IMR-90 (cell line): ENCODE data around the gene GRIK1. TPM values are rescaled to one million over a fixed set of nuclear protein-coding genes. Genes with fewer than 3 reads are reported as not detected.

Experiments used
- ATAC-seq: fragments of 200-7000 bp; cut with Tn5 transposase; 2 replicates; pipeline ENCODE4 v1.9.1; 2020; ENCODE audit warnings: low read depth, mild to moderate bottlenecking, moderate library complexity
- BruUV-seq: library from RNA; stranded (reverse); fragments of 400-500 nt; replicated peaks from 2 replicates; lab custom pipeline; 2021; lab: Mats Ljungman, UMichigan
- CTCF ChIA-PET: fragments of 300-600 bp; formaldehyde crosslinking; extraction: SDS; loops from one replicate; lab custom pipeline; 2021; ENCODE audit warnings: antibody characterized with exemption; lab: Yijun Ruan, JAX
- POLR2A ChIA-PET: fragments of 300-600 bp; sonication (Branson Sonifier 250); formaldehyde crosslinking; loops from one replicate; lab custom pipeline; 2022; ENCODE audit warnings: antibody characterized with exemption; ENCODE audit not compliant: unreplicated experiment; lab: Charles Lee
- DNase-seq: peaks from one replicate; pipeline ENCODE4 v3.0.0; 2013
- H2AFZ ChIP-seq: replicated peaks from 2 replicates; pipeline ENCODE3; 2013; ENCODE audit warnings: low read length, mild to moderate bottlenecking; ENCODE audit not compliant: poor library complexity
- H2AK5ac ChIP-seq: 2 replicates; pipeline ENCODE4 v1.6.1; 2013; ENCODE audit warnings: low read depth, low read length, inconsistent platforms
- H2AK9ac ChIP-seq: replicated peaks from 2 replicates; pipeline ENCODE3; 2013; ENCODE audit warnings: mild to moderate bottlenecking, low read depth, low read length, moderate library complexity; ENCODE audit not compliant: poor library complexity
- H2BK120ac ChIP-seq: 2 replicates; pipeline ENCODE4 v1.6.1; 2013; ENCODE audit warnings: low read depth, low read length, inconsistent platforms
- H2BK15ac ChIP-seq: 3 replicates; pipeline ENCODE4 v1.6.1; 2013; ENCODE audit warnings: low read depth, low read length, inconsistent platforms
- H2BK20ac ChIP-seq: 2 replicates; pipeline ENCODE4 v1.6.1; 2013; ENCODE audit warnings: low read depth, mild to moderate bottlenecking, inconsistent platforms, low read length, moderate library complexity
- H2BK5ac ChIP-seq: 2 replicates; pipeline ENCODE4 v1.6.1; 2013; ENCODE audit warnings: mild to moderate bottlenecking, low read depth, low read length, inconsistent platforms; ENCODE audit not compliant: poor library complexity, severe bottlenecking
- H3K14ac ChIP-seq: replicated peaks from 2 replicates; pipeline ENCODE4 v1.6.1; 2013; ENCODE audit warnings: low read depth, low read length, inconsistent platforms
- H3K18ac ChIP-seq: 2 replicates; pipeline ENCODE4 v1.6.1; 2013; ENCODE audit warnings: low read depth, low read length, control low read depth
- H3K23ac ChIP-seq: 2 replicates; pipeline ENCODE4 v1.6.1; 2013; ENCODE audit warnings: low read depth, low read length, inconsistent platforms
- H3K27ac ChIP-seq: 2 replicates; pipeline ENCODE4 v1.5.1; 2013; ENCODE audit warnings: mild to moderate bottlenecking, control low read depth, low read length; ENCODE audit not compliant: insufficient read depth
- H3K27me3 ChIP-seq: 2 replicates; pipeline ENCODE4 v1.6.1; 2013; ENCODE audit warnings: low read length; ENCODE audit not compliant: control insufficient read depth, insufficient read depth
- H3K36me3 ChIP-seq: 2 replicates; pipeline ENCODE4 v1.6.1; 2013; ENCODE audit warnings: low read length, mixed read lengths; ENCODE audit not compliant: control insufficient read depth, insufficient read depth
- H3K4ac ChIP-seq: 2 replicates; pipeline ENCODE4 v1.6.1; 2013; ENCODE audit warnings: low read depth, low read length, inconsistent platforms
- H3K4me1 ChIP-seq: 2 replicates; pipeline ENCODE4 v1.6.1; 2013; ENCODE audit warnings: low read length, mixed read lengths; ENCODE audit not compliant: control insufficient read depth, insufficient read depth
- H3K4me2 ChIP-seq: 2 replicates; pipeline ENCODE4 v1.6.1; 2013; ENCODE audit warnings: low read depth, mild to moderate bottlenecking, control low read depth, low read length, moderate library complexity
- H3K4me3 ChIP-seq: 2 replicates; pipeline ENCODE4 v1.5.1; 2013; ENCODE audit warnings: low read depth, mild to moderate bottlenecking, control low read depth, low read length, moderate library complexity; ENCODE audit not compliant: insufficient read depth
- H3K56ac ChIP-seq: 2 replicates; pipeline ENCODE4 v1.6.1; 2013; ENCODE audit warnings: low read length, inconsistent platforms; ENCODE audit not compliant: insufficient read depth; ENCODE audit errors: extremely low read depth
- H3K79me1 ChIP-seq, 2 experiments: 2 replicates each; pipeline ENCODE4 v1.6.1; 2013; ENCODE audit warnings: low read length in 2 of 2, inconsistent platforms in 1 of 2, low read depth in 1 of 2
- H3K9ac ChIP-seq: 2 replicates; pipeline ENCODE4 v1.6.1; 2013; ENCODE audit warnings: low read depth, low read length, control low read depth
- H3K9me1 ChIP-seq: 2 replicates; pipeline ENCODE4 v1.6.1; 2013; ENCODE audit warnings: low read length, inconsistent platforms; ENCODE audit not compliant: insufficient read depth
- H3K9me3 ChIP-seq: 2 replicates; pipeline ENCODE4 v1.6.1; 2013; ENCODE audit warnings: low read length; ENCODE audit not compliant: control insufficient read depth, insufficient read depth
- H4K20me1 ChIP-seq: 2 replicates; pipeline ENCODE4 v1.6.1; 2013; ENCODE audit warnings: low read length, inconsistent platforms; ENCODE audit not compliant: insufficient read depth
- H4K5ac ChIP-seq: 2 replicates; pipeline ENCODE4 v1.6.1; 2013; ENCODE audit warnings: mild to moderate bottlenecking, low read depth, low read length, control low read depth
- H4K8ac ChIP-seq, 2 experiments: 2 replicates each; pipeline ENCODE4 v1.6.1; 2013; ENCODE audit warnings: low read depth in 2 of 2, low read length in 2 of 2, control low read depth in 1 of 2, inconsistent platforms in 1 of 2
- H4K91ac ChIP-seq: 2 replicates; pipeline ENCODE4 v1.6.1; 2013; ENCODE audit warnings: low read depth, low read length, inconsistent platforms; ENCODE audit not compliant: insufficient read depth
- BHLHE40 ChIP-seq: fragments of 150-350 bp; IDR thresholded peaks from 2 replicates; pipeline ENCODE4 v1.6.1; 2016; ENCODE audit warnings: mild to moderate bottlenecking, low read depth, low read length
- CHD1 ChIP-seq: IDR thresholded peaks from 2 replicates; pipeline ENCODE4 v1.6.1; 2012; ENCODE audit warnings: low read depth, low read length, improper control_type of control experiment
- ELK1 ChIP-seq: fragments of 150-350 bp; IDR thresholded peaks from 2 replicates; pipeline ENCODE4 v1.6.1; 2016; ENCODE audit warnings: low read depth, mild to moderate bottlenecking, low read length, moderate library complexity, borderline replicate concordance
- FOS ChIP-seq: fragments of 150-350 bp; IDR thresholded peaks from 2 replicates; pipeline ENCODE4 v1.6.1; 2016; ENCODE audit warnings: low read depth, low read length
- MAFK ChIP-seq: IDR thresholded peaks from 2 replicates; pipeline ENCODE4 v1.6.1; 2012; ENCODE audit warnings: low read depth, low read length, improper control_type of control experiment
- MAZ ChIP-seq: IDR thresholded peaks from 2 replicates; pipeline ENCODE4 v1.6.1; 2012; ENCODE audit warnings: low read depth, mild to moderate bottlenecking, low read length, improper control_type of control experiment, moderate library complexity, borderline replicate concordance
- MXI1 ChIP-seq: IDR thresholded peaks from 2 replicates; pipeline ENCODE4 v1.6.1; 2012; ENCODE audit warnings: low read depth, mild to moderate bottlenecking, low read length, moderate library complexity, borderline replicate concordance
- NFE2L2 ChIP-seq: fragments of 150-350 bp; IDR thresholded peaks from 2 replicates; pipeline ENCODE4 v1.6.1; 2016; ENCODE audit warnings: low read depth, mild to moderate bottlenecking, low read length
- POLR2A ChIP-seq: IDR thresholded peaks from 2 replicates; pipeline ENCODE4 v1.6.1; 2012; ENCODE audit warnings: mild to moderate bottlenecking, low read depth, low read length
- RAD21 ChIP-seq: IDR thresholded peaks from 2 replicates; pipeline ENCODE4 v1.6.1; 2012; ENCODE audit warnings: low read length, improper control_type of control experiment
- RCOR1 ChIP-seq: IDR thresholded peaks from 2 replicates; pipeline ENCODE4 v1.6.1; 2012; ENCODE audit warnings: mild to moderate bottlenecking, low read length, improper control_type of control experiment; ENCODE audit not compliant: insufficient replicate concordance
- SMC3 ChIP-seq: fragments of 150-350 bp; IDR thresholded peaks from 2 replicates; pipeline ENCODE4 v1.6.1; 2016; ENCODE audit warnings: low read depth, mild to moderate bottlenecking, antibody characterized with exemption, low read length, moderate library complexity
- USF2 ChIP-seq: fragments of 150-350 bp; IDR thresholded peaks from 2 replicates; pipeline ENCODE4 v1.6.1; 2017; ENCODE audit warnings: mild to moderate bottlenecking, antibody characterized with exemption, low read length, low read depth
- WGBS, 2 experiments: methylation state at CpG; one replicate each; pipeline versions ENCODE4 v1.1.5 to v1.1.7; 2013; ENCODE audit warnings: missing lambda C conversion rate in 2 of 2; ENCODE audit not compliant: insufficient read length in 1 of 2; ENCODE audit errors: extremely low coverage in 2 of 2; 5-methylcytosine and 5-hydroxymethylcytosine counted together
- dilution Hi-C: fragments of 300-500 bp; cut with HindIII; formaldehyde crosslinking; loops from one replicate; pipeline ENCODE4 v1.14.3; 2018; ENCODE audit warnings: low sequenced_read_pairs; ENCODE audit not compliant: unreplicated experiment
- in situ Hi-C: fragments of 300-500 bp; cut with MboI; formaldehyde crosslinking; loops from 3 replicates; pipeline ENCODE4 v1.14.3; 2019; ENCODE audit warnings: low sequenced_read_pairs, inconsistent platforms, mixed read lengths
- intact Hi-C: fragments of 100-400 bp; cut with micrococcal nuclease; formaldehyde crosslinking; loops from 2 replicates; pipeline ENCODE4 v1.10.0; 2022
- polyA plus RNA-seq, 3 experiments: library from polyadenylated mRNA; depleted of rRNA; stranded (reverse); fragments of >200 nt; gene quantifications; 2 replicates each; pipeline ENCODE4 v1.2.3, GENCODE V29; 2012; ENCODE audit warnings: low replicate concordance in 1 of 3
- total RNA-seq: library from RNA; depleted of rRNA; stranded (reverse); fragments of >200 nt; gene quantifications from 2 replicates; pipeline ENCODE4 v1.2.3, GENCODE V29; 2012
- TF ChIP-seq, protein P1 (sequence below): conservative IDR thresholded peaks from 2 replicates; pipeline ENCODE4 v1.5.1; 2012; ENCODE audit warnings: mild to moderate bottlenecking, low read depth, low read length, improper control_type of control experiment

Gene GRIK1
- total and polyA plus RNA-seq, 2 of the 4 experiments (the other 2 are of a cell fraction): not detected

- Histone ChIP-seq H3K23ac (no peak overlapping the region), H3K36me3 (no peaks in the 10 kb centered on the region), H2BK20ac (no peak overlapping the region), H2AK9ac (no peak overlapping the region), H3K9ac (no peak overlapping the region), H3K4me3 (no peak overlapping the region), H4K20me1 (no peaks in the 10 kb centered on the region), H3K27ac (no peak overlapping the region), H3K14ac (no peak overlapping the region), H3K9me3 (no peaks in the 10 kb centered on the region; the same call in 1 of the 2 replicates), H2AK5ac (no peak overlapping the region), H2AFZ (no peak overlapping the region), H3K9me1 (no peaks in the 10 kb centered on the region), H4K91ac (no peak overlapping the region), H2BK15ac (no peak overlapping the region), H3K79me1 (no peaks in the 10 kb centered on the region), H3K18ac (no peak overlapping the region), H2BK120ac (no peak overlapping the region), H3K4ac (no peak overlapping the region), H3K56ac (no peak overlapping the region), H4K8ac (no peak overlapping the region), H4K5ac (no peak overlapping the region), H2BK5ac (no peak overlapping the region), H3K4me2 (no peak overlapping the region), H3K27me3 (no peaks in the 10 kb centered on the region; the same call in 1 of the 2 replicates), H3K4me1 (no peaks in the 10 kb centered on the region)
- in situ Hi-C loops (no loop called here), intact Hi-C loops (no loop called here), dilution Hi-C loops (no loop called here)
- no CpG with 5 or more reads among the region's 1 CpG for WGBS, 2 experiments
- no peak for DNase-seq
- CTCF ChIA-PET: no interaction called here
- no peak for ATAC-seq
- TF ChIP-seq CHD1 (no peak), FOS (no peak), SMC3 (no peak), POLR2A (no peak), USF2 (no peak), BHLHE40 (no peak), NFE2L2 (no peak), MAZ (no peak), MAFK (no peak), RCOR1 (no peak), MXI1 (no peak), ELK1 (no peak), RAD21 (no peak)
- TF ChIP-seq, protein P1, sequence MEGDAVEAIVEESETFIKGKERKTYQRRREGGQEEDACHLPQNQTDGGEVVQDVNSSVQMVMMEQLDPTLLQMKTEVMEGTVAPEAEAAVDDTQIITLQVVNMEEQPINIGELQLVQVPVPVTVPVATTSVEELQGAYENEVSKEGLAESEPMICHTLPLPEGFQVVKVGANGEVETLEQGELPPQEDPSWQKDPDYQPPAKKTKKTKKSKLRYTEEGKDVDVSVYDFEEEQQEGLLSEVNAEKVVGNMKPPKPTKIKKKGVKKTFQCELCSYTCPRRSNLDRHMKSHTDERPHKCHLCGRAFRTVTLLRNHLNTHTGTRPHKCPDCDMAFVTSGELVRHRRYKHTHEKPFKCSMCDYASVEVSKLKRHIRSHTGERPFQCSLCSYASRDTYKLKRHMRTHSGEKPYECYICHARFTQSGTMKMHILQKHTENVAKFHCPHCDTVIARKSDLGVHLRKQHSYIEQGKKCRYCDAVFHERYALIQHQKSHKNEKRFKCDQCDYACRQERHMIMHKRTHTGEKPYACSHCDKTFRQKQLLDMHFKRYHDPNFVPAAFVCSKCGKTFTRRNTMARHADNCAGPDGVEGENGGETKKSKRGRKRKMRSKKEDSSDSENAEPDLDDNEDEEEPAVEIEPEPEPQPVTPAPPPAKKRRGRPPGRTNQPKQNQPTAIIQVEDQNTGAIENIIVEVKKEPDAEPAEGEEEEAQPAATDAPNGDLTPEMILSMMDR: no peak
- no TSS peak for BruUV-seq
- POLR2A ChIA-PET: no interaction called here
Measured at GRCh38 chr21:29826386-29826785, 113.4 kb downstream of the GRIK1 start.
